ENCODE results near the gene ANKK1.

The ANKK1 gene

GRCh38 chr11:113365895-113366294 lies 21.7 kb upstream of the ANKK1 start:
- TF ChIP-seq, protein P1, sequence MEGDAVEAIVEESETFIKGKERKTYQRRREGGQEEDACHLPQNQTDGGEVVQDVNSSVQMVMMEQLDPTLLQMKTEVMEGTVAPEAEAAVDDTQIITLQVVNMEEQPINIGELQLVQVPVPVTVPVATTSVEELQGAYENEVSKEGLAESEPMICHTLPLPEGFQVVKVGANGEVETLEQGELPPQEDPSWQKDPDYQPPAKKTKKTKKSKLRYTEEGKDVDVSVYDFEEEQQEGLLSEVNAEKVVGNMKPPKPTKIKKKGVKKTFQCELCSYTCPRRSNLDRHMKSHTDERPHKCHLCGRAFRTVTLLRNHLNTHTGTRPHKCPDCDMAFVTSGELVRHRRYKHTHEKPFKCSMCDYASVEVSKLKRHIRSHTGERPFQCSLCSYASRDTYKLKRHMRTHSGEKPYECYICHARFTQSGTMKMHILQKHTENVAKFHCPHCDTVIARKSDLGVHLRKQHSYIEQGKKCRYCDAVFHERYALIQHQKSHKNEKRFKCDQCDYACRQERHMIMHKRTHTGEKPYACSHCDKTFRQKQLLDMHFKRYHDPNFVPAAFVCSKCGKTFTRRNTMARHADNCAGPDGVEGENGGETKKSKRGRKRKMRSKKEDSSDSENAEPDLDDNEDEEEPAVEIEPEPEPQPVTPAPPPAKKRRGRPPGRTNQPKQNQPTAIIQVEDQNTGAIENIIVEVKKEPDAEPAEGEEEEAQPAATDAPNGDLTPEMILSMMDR (IDR thresholded peaks at IDR 0.05; ENCODE audit: low read depth, low read length, missing control alignments) = no peak

GRCh38 chr11:113369411-113369810 lies 18.2 kb upstream of the ANKK1 start:
- no peak overlapping the region for H3K4me3 ChIP-seq (replicated peaks; ENCODE audit: low read depth, low read length)
- TF ChIP-seq, protein P1 (IDR thresholded peaks at IDR 0.05; ENCODE audit: low read depth, low read length, missing control alignments) = no peak
- DNase-seq (ENCODE audit: extremely low read depth, low read depth) = no peak

More at GRCh38 chr11:113365895-113366294, 21.7 kb upstream of the ANKK1 start:
- no peak for DNase-seq (ENCODE audit: extremely low read depth, low read depth)
- no peak overlapping the region for H3K4me3 ChIP-seq (replicated peaks; ENCODE audit: low read depth, low read length)

DNA sequence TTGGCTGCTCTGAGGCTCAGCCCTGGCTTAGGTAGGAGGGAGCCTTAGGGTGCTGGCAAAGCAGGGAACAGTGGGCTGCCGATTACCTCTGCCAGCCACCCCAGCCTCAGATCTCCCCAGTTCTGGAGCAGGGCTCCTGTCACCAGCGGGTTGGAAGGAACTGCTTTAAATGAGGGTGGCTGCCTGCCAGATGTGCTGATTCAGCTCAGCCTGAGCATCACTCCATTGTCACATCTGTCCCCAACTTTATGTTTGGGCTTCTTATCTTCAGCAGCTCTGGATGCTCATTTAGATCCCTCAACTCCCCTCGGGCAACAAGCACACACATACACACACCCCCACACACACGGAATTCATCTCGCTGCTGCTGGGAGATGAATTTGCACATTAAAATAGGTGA lies 16.9 kb upstream of the ANKK1 start:
- no peak overlapping the region for H3K4me3 ChIP-seq (replicated peaks; ENCODE audit: low read depth, low read length)
- no peak for DNase-seq (ENCODE audit: extremely low read depth, low read depth)
- TF ChIP-seq, protein P1 (IDR thresholded peaks at IDR 0.05; ENCODE audit: low read depth, low read length, missing control alignments) = no peak

DNA sequence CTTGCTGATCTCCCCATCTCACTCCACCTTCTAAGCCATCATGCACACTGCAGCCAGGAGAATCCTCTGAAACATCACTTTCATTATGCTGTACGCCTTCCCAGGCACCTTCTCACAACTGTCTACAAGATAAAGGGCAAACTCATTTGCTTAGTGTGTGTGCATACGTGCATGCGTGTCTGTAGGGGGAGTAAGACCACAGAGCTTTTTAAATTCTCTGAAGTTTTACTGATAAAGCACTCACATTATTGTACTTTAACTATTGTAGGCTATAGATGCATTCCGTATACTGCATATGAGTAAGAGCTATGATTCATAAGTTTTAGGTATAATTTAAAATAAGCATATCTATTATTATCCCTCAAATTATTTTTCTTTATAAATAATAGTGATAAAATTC lies 15.3 kb upstream of the ANKK1 start:
- H3K4me3 ChIP-seq (replicated peaks; ENCODE audit: low read depth, low read length) = no peak overlapping the region
- no peak for DNase-seq (ENCODE audit: extremely low read depth, low read depth)
- TF ChIP-seq, protein P1 (IDR thresholded peaks at IDR 0.05; ENCODE audit: low read depth, low read length, missing control alignments) = peak; percentile 14

DNA sequence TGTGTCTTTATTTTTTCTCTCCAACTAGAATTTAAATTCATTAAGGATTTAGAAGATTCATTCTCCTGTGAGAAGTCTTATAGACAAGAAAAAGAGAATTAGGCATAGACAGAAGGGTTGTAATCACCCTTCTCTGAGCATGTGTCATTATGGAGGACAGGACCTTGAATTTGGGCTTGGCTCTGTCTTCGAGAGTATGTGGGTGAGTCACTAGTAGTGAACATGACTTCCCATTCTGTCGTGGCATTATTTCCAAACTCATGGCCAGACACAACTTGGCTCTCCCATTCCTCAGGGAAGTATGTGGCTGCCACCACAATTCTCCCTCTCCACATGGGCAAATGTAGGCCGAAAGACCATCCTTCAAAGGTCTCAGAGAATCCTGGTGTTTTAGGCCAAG lies 14.3 kb upstream of the ANKK1 start:
- no peak overlapping the region for H3K4me3 ChIP-seq (replicated peaks; ENCODE audit: low read depth, low read length)
- no peak for DNase-seq (ENCODE audit: extremely low read depth, low read depth)
- TF ChIP-seq, protein P1 (IDR thresholded peaks at IDR 0.05; ENCODE audit: low read depth, low read length, missing control alignments) = no peak

DNA sequence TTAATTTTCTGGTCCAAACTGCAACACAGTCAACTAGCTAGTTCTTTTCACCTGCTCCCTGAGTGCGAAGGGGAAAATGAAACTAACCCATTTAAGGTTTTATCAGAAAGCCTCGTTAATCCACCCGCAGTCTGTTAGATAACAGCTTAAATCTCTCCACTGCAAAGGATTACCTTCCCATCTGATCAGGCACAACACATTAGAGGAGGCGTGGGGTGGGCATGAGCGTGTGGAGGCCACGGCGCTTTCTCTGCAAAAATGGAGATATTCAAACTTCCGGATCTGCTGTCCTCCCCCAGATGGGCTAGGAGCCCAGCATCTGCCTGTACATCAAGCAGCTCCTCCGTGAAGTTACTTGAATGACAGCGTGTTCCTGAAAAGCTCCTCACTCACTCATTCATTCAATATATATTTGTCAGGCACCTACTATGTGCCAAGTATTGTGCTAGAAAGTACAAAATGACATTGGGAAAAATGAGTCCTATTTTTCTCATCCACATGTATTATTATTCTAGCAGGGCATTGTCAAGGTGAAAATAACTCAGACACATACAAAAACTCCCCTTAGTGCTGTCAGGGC lies 13.5 kb upstream of the ANKK1 start:
- DNase-seq (ENCODE audit: extremely low read depth, low read depth) = no peak
- TF ChIP-seq, protein P1 (IDR thresholded peaks at IDR 0.05; ENCODE audit: low read depth, low read length, missing control alignments) = no peak
- H3K4me3 ChIP-seq (replicated peaks; ENCODE audit: low read depth, low read length) = no peak overlapping the region

DNA sequence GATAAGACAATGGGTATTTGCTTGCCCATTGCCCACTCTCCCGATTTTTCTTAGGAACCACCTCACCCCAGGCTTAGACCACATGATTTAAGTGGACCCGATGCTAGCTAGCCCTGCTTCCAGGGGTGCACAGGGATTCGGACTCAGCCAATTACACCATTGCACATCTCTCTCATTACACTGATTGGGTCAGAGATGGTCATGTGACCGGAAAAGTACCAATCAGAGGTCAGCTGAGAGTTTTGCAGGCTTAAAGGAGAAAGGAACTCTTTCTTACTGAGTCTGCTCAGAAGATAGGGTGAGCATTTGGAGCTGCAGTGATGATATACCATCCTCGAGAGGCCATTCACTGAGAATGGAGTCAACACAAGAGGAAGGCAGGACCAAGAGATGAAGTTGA lies 12.2 kb upstream of the ANKK1 start:
- DNase-seq (ENCODE audit: extremely low read depth, low read depth) = no peak
- no peak overlapping the region for H3K4me3 ChIP-seq (replicated peaks; ENCODE audit: low read depth, low read length)
- TF ChIP-seq, protein P1 (IDR thresholded peaks at IDR 0.05; ENCODE audit: low read depth, low read length, missing control alignments) = no peak
